K562 (cell line): ENCODE measurements around the gene STARD13. TPM values are rescaled to one million over a fixed set of nuclear protein-coding genes. Genes with fewer than 3 reads are reported as not detected.

Experiments
- CHD7 ChIP-seq: fragments of 200-600 bp; sonication (generic); IDR thresholded peaks from one replicate; pipeline ENCODE4 v1.6.1; 2012; ENCODE audit warnings: mild to moderate bottlenecking, low read depth, low read length, inconsistent platforms
- polyA plus RNA-seq, 8 experiments: library from polyadenylated mRNA; depleted of rRNA in 4 of 8; stranded (reverse) in 5 of 8; unstranded in 3 of 8; fragments of >200 nt; fragmentation: Nextera tagmentation in 2 of 8; fragmentation: Illumina TruSeq in 1 of 8; extraction: Ambion mirVana in 2 of 8; extraction: Trizol in 1 of 8; gene quantifications; 2 replicates each; pipeline versions ENCODE4 v1.2.1 to v1.2.3, GENCODE V29; 2011 to 2014; ENCODE audit warnings: inconsistent platforms in 1 of 8, missing spikeins in 1 of 8
- total RNA-seq, 7 experiments: library from RNA; depleted of rRNA in 6 of 7; stranded (reverse); fragments of >200 nt in 6 of 7; fragmentation: Illumina TruSeq in 2 of 7; extraction: Trizol in 2 of 7; gene quantifications; 2 replicates each; pipeline versions ENCODE4 v1.2.1 to v1.2.3, GENCODE V29; 2011 to 2021; ENCODE audit warnings: low replicate concordance in 1 of 7

STARD13 gene
- total and polyA plus RNA-seq, 9 of the 15 experiments (the other 6 are each of a cell fraction or from before 2014, with no cell fraction given): 0.11 TPM; not detected in 8

DNA sequence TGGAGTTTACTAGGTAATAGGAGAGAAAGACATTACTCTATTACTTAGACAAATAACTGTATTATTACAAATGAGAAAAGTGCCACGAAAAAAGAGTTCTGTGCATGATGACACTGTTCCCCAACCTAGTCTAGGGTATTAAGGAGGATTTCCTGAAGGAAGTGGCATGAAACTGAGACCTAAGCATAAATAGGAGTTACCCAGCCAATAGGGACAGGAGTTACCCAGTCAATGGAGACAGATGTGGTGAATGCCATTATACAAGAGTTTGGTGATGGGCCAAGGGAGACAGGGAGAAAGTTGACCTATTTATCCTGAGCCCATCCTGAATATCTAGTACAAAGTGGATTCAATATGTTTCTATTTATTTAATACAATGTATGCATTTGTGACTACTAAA, 203.9 kb downstream of the STARD13 start (continued):
- TF ChIP-seq CHD7: no peak
